B cell (primary cell): ENCODE results near the gene DGCR2. TPM values are rescaled to one million over a fixed set of nuclear protein-coding genes. Genes with fewer than 3 reads are reported as not detected.

Experiments used
- ATAC-seq: fragments of 200-7000 bp; cut with Tn5 transposase; one replicate; pipeline ENCODE4 v1.10.0; 2021; ENCODE audit warnings: low read depth, mild to moderate bottlenecking, moderate number of reproducible peaks, moderate library complexity
- CTCF ChIA-PET: fragments of 350-600 bp; sonication (Branson Sonifier 250); formaldehyde crosslinking; loops from one replicate; lab custom pipeline; 2021; ENCODE audit warnings: antibody characterized with exemption, inconsistent platforms; lab: Charles Lee
- POLR2A ChIA-PET: fragments of 350-600 bp; sonication (Branson Sonifier 250); formaldehyde crosslinking; loops from one replicate; lab custom pipeline; 2021; ENCODE audit warnings: antibody characterized with exemption; lab: Charles Lee
- DNase-seq: peaks from one replicate; pipeline ENCODE4 v3.0.0; 2013
- H2AFZ ChIP-seq: 2 replicates; pipeline ENCODE4 v1.6.1; 2012; ENCODE audit warnings: mild to moderate bottlenecking, low read depth, low read length; ENCODE audit not compliant: insufficient read depth, poor library complexity, severe bottlenecking
- H3K27ac ChIP-seq, 2 donors: 1 replicate in 1 of 2; 2 replicates in 1 of 2; pipeline ENCODE4 v1.5.1; 2012 to 2013; ENCODE audit warnings: low read length in 2 of 2, mild to moderate bottlenecking in 2 of 2, moderate library complexity in 1 of 2
- H3K27me3 ChIP-seq, 4 experiments: fragments of 200-600 bp in 1 of 4; sonication (generic) in 1 of 4; replicated peaks in 1 of 4; 1 replicate in 2 of 4; 2 replicates in 2 of 4; pipeline versions ENCODE4 v1.6.1 to v1.7.0; 2013 to 2016; ENCODE audit warnings: low read length in 3 of 4, mild to moderate bottlenecking in 2 of 4, mixed read lengths in 1 of 4, moderate library complexity in 1 of 4; ENCODE audit not compliant: insufficient read depth in 4 of 4, control insufficient read depth in 3 of 4; ENCODE audit errors: control extremely low read depth in 1 of 4
- H3K36me3 ChIP-seq, 2 experiments: replicated peaks in 1 of 2; 1 replicate in 1 of 2; 2 replicates in 1 of 2; pipeline versions ENCODE4 v1.6.1 to v1.7.1; 2013; ENCODE audit warnings: low read length in 1 of 2; ENCODE audit not compliant: insufficient read depth in 2 of 2, control insufficient read depth in 1 of 2; ENCODE audit errors: control extremely low read depth in 1 of 2, extremely low read depth in 1 of 2
- H3K4me1 ChIP-seq, 2 donors: fragments of 200-600 bp in 1 of 2; sonication (generic) in 1 of 2; 1 replicate in 1 of 2; 2 replicates in 1 of 2; pipeline versions ENCODE4 v1.5.1 to v1.6.1; 2013 to 2017; ENCODE audit warnings: low read length in 2 of 2; ENCODE audit not compliant: control insufficient read depth in 2 of 2, insufficient read depth in 2 of 2
- H3K4me2 ChIP-seq: replicated peaks from 2 replicates; pipeline ENCODE3; 2012; ENCODE audit warnings: mild to moderate bottlenecking, low read depth, low read length; ENCODE audit not compliant: poor library complexity, severe bottlenecking
- H3K4me3 ChIP-seq, 5 experiments: fragments of 200-600 bp in 1 of 5; sonication (generic) in 1 of 5; 1 replicate in 3 of 5; 2 replicates in 2 of 5; pipeline versions ENCODE4 v1.5.1 to v1.7.0; 2011 to 2016; ENCODE audit warnings: low read length in 4 of 5, mild to moderate bottlenecking in 4 of 5, low read depth in 2 of 5, control low read depth in 1 of 5, moderate library complexity in 1 of 5; ENCODE audit not compliant: insufficient read depth in 1 of 5; ENCODE audit errors: control extremely low read depth in 1 of 5, extremely low read depth in 1 of 5
- H3K79me2 ChIP-seq: fragments of 200-600 bp; sonication (generic); one replicate; pipeline ENCODE4 v1.6.0; 2016; ENCODE audit warnings: low read length; ENCODE audit not compliant: control insufficient read depth, insufficient read depth
- H3K9ac ChIP-seq: fragments of 200-600 bp; sonication (generic); 2 replicates; pipeline ENCODE4 v1.6.1; 2017; ENCODE audit warnings: mild to moderate bottlenecking, low read length, moderate library complexity
- H3K9me3 ChIP-seq, 3 donors: one replicate each; pipeline versions ENCODE4 v1.6.1 to v1.7.1; 2013; ENCODE audit warnings: low read length in 2 of 3; ENCODE audit not compliant: control insufficient read depth in 2 of 3, insufficient read depth in 1 of 3; ENCODE audit errors: control extremely low read depth in 1 of 3
- H4K20me1 ChIP-seq: 2 replicates; pipeline ENCODE4 v1.6.0; 2012; ENCODE audit warnings: mild to moderate bottlenecking, low read length; ENCODE audit not compliant: insufficient read depth, control insufficient read depth, poor library complexity, severe bottlenecking
- H3K27ac Mint-ChIP-seq: one replicate; pipeline ENCODE4 v1.8.0; 2021; ENCODE audit warnings: mixed read lengths
- H3K27me3 Mint-ChIP-seq: one replicate; pipeline ENCODE4 v1.8.0; 2021; ENCODE audit warnings: mixed read lengths
- H3K4me1 Mint-ChIP-seq: one replicate; pipeline ENCODE4 v1.8.0; 2021; ENCODE audit warnings: mixed read lengths
- H3K4me3 Mint-ChIP-seq: one replicate; pipeline ENCODE4 v1.8.0; 2021; ENCODE audit warnings: mixed read lengths
- H3K9me3 Mint-ChIP-seq: one replicate; pipeline ENCODE4 v1.8.0; 2022; ENCODE audit warnings: mixed read lengths; ENCODE audit not compliant: insufficient read depth
- EZH2 ChIP-seq: IDR thresholded peaks from 2 replicates; pipeline ENCODE4 v1.6.1; 2012; ENCODE audit warnings: borderline replicate concordance, low read depth, mild to moderate bottlenecking, moderate library complexity, low read length; ENCODE audit not compliant: insufficient read depth, poor library complexity, severe bottlenecking
- WGBS: methylation state at CpG from one replicate; pipeline ENCODE4 v1.1.5; 2013; ENCODE audit warnings: missing lambda C conversion rate; ENCODE audit not compliant: insufficient coverage; 5-methylcytosine and 5-hydroxymethylcytosine counted together
- intact Hi-C: fragments of 100-400 bp; cut with micrococcal nuclease; formaldehyde crosslinking; loops from one replicate; pipeline ENCODE4 v1.10.0; 2022
- polyA plus RNA-seq: library from polyadenylated mRNA; depleted of rRNA; stranded (reverse); fragments of >200 nt; gene quantifications from 2 replicates; pipeline ENCODE4 v1.2.3, GENCODE V29; 2012
- total RNA-seq, 2 donors: library from RNA; stranded (reverse); fragments of 120-200 nt in 1 of 2; gene quantifications; 1 replicate in 1 of 2; 2 replicates in 1 of 2; pipeline versions ENCODE4 v1.2.3 to v1.2.4, GENCODE V29; 2013 to 2022
- TF ChIP-seq, protein P1 (sequence below): fragments of 200-600 bp; IDR thresholded peaks from one replicate; pipeline ENCODE4 v1.8.0; 2022; ENCODE audit warnings: antibody characterized with exemption, mild to moderate bottlenecking

The DGCR2 gene
- total and polyA plus RNA-seq, 2 donors (not counting 1 experiment from before 2014, with no cell fraction given) = 28.8 to 49.5 TPM

DNA sequence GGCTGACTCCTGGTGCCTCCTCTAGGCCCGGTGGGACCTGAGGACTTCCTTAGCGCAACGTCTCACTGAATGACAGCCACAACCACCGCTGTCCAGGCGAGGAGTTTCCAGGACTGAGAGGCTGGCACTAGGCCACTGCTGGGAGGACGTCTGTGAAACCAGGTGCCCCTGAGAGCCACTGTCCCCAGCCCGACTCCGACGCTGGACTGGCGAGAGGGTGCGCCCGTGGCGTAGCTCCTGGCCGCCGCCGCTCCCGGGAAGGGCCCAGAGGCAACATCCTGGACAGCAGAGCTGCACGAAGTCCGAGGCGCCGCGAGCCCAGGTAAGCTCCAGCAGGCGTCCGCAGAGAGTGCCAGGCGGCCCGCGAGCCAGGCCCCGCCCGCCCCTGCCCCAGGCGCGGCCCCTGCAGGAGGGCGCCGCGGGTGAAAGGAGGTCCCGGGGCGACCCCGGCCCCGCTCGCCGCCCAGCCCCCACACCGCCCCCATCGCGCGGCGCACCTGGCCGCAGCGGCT is 525 bp downstream of the DGCR2 start:
- Histone ChIP-seq H3K9me3 (no peaks in the 10 kb centered on the region), H4K20me1 (peaks cover 51% of the 10 kb centered on the region), H3K9ac (peak overlapping the region; percentile 82), H2AFZ (peak overlapping the region; percentile 96), H3K4me1 (peaks cover 51 to 54% of the 10 kb centered on the region in 2 donors), H3K27me3 (no peaks in the 10 kb centered on the region), H3K4me2 (peak overlapping the region; percentile 88), H3K36me3 (no peaks in the 10 kb centered on the region), H3K4me3 (peak overlapping the region; percentile 67 to 93 (median 83)), H3K27ac (peak overlapping the region; percentile 63 to 76), H3K79me2 (peaks cover 60% of the 10 kb centered on the region)
- H3K4me3 Mint-ChIP-seq = peak overlapping the region; percentile 94
- ChIA-PET CTCF (interaction anchor here (1.6 to 2.8 kb wide), 2 partner anchors 16 to 23 kb away, joined by 3 to 9 read pairs; partner anchors contain the start of gene ESS2), POLR2A (interaction anchor here (0.9 to 1.8 kb wide), 5 partner anchors 11 to 240 kb away, joined by 3 to 20 read pairs (median 4); partner anchors contain the start of genes DGCR6 and ESS2)
- H3K27me3 Mint-ChIP-seq = no peaks in the 10 kb centered on the region
- WGBS = under 1% methylated on average over 47 of the region's 47 CpGs
- H3K4me1 Mint-ChIP-seq = peaks cover 50% of the 10 kb centered on the region
- intact Hi-C loops = loop anchor here (1.0 to 5.0 kb wide), 7 partner anchors 12 to 995 kb away; partner anchors contain the start of genes C22orf39, CDC45, CLTCL1 and ESS2
- peak overlapping the region; percentile 75 for H3K27ac Mint-ChIP-seq
- DNase-seq = peak; percentile 54
- H3K9me3 Mint-ChIP-seq = no peaks in the 10 kb centered on the region
- ATAC-seq = peak; percentile 10
- TF ChIP-seq EZH2 = no peak
- TF ChIP-seq, protein P1, sequence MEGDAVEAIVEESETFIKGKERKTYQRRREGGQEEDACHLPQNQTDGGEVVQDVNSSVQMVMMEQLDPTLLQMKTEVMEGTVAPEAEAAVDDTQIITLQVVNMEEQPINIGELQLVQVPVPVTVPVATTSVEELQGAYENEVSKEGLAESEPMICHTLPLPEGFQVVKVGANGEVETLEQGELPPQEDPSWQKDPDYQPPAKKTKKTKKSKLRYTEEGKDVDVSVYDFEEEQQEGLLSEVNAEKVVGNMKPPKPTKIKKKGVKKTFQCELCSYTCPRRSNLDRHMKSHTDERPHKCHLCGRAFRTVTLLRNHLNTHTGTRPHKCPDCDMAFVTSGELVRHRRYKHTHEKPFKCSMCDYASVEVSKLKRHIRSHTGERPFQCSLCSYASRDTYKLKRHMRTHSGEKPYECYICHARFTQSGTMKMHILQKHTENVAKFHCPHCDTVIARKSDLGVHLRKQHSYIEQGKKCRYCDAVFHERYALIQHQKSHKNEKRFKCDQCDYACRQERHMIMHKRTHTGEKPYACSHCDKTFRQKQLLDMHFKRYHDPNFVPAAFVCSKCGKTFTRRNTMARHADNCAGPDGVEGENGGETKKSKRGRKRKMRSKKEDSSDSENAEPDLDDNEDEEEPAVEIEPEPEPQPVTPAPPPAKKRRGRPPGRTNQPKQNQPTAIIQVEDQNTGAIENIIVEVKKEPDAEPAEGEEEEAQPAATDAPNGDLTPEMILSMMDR = no peak
